ENCODE data around the gene CYTH1. TPM values are rescaled to one million over a fixed set of nuclear protein-coding genes. Genes with fewer than 3 reads are reported as not detected.

CYTH1 gene
- total RNA-seq, 1 experiment from 2014 or later: 9.7 TPM

DNA sequence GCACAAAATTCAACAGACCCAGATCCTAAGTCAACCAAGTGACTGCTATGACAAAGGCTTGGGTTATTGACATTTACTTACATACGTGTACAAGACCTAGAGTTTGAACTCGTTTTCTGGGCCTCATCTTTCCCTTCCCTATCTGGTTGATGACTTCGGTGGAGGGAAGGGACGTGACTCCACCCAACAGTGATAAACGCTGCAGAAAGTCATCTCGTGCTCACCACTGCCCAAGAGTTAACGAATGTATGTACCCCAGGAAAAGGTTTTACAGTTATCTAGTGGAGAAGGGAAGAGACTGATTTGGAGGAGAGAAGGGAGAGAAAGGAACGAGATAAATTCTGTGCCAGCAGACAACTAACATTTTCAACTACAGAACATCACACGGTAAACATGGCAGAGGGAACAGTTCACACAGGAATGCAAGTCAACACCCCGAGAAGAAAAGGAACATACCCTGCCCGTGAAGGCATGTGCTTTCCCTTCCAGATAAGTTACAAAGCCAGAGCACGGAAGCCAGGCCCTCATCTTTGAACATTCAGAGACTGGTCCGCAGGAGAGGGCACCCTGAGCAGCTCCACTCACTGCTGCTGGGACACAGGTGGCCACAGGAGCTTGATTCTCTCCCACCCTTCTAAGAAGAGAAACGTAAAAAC lies 13.9 kb upstream of the CYTH1 start:
- no peak overlapping the region for H4K91ac ChIP-seq (ENCODE audit: insufficient read length, low read depth, low read length)
- H3K4me1 Mint-ChIP-seq: peaks cover 4 to 6% of the 10 kb centered on the region in 2 experiments; a peak in 3 of 4 replicates
- H4K5ac ChIP-seq (ENCODE audit: insufficient read length, low read depth, low read length): no peak overlapping the region
- H3K56ac ChIP-seq (ENCODE audit: insufficient read length, low read depth, low read length): no peak overlapping the region
- no peak overlapping the region for H3K9ac ChIP-seq (ENCODE audit: extremely low read depth, insufficient read length, low read length)
- peaks cover 41 to 82% (median 74%) of the 10 kb centered on the region in 3 experiments for H3K36me3 Mint-ChIP-seq (ENCODE audit: insufficient read depth in 1 of 3, low read depth in 3 of 3)
- no peak overlapping the region for H3K18ac ChIP-seq (ENCODE audit: insufficient read length, low read depth, low read length)
- no peak overlapping the region for H3K4me2 ChIP-seq (ENCODE audit: insufficient read depth, insufficient read length, low read length)
- no peak overlapping the region for H2AFZ ChIP-seq (ENCODE audit: low read length)
- H3K23me2 ChIP-seq (ENCODE audit: insufficient read length, low read depth, low read length, poor library complexity, severe bottlenecking): no peaks in the 10 kb centered on the region
- H3K27ac Mint-ChIP-seq: 0 out of 7 replicates have a peak overlapping the region, but pooled peaks of 1 of the 3 experiments have one; percentile 76
- H3K27me3 Mint-ChIP-seq (ENCODE audit: low read depth): no peaks in the 10 kb centered on the region
- H2BK120ac ChIP-seq (ENCODE audit: low read depth, low read length, poor library complexity, severe bottlenecking): no peak overlapping the region
- H2BK20ac ChIP-seq (ENCODE audit: low read depth, low read length, poor library complexity, severe bottlenecking): no peak overlapping the region
- H3K4me1 ChIP-seq (ENCODE audit: insufficient read depth, low read length): no peaks in the 10 kb centered on the region
- no peak overlapping the region for H3K27ac ChIP-seq (ENCODE audit: insufficient read length, low read depth, low read length)
- no peaks in the 10 kb centered on the region for H3K79me1 ChIP-seq (ENCODE audit: insufficient read depth, low read depth, low read length, poor library complexity, severe bottlenecking)
- no peaks in the 10 kb centered on the region for H3K9me3 Mint-ChIP-seq
- TF ChIP-seq, protein P1, sequence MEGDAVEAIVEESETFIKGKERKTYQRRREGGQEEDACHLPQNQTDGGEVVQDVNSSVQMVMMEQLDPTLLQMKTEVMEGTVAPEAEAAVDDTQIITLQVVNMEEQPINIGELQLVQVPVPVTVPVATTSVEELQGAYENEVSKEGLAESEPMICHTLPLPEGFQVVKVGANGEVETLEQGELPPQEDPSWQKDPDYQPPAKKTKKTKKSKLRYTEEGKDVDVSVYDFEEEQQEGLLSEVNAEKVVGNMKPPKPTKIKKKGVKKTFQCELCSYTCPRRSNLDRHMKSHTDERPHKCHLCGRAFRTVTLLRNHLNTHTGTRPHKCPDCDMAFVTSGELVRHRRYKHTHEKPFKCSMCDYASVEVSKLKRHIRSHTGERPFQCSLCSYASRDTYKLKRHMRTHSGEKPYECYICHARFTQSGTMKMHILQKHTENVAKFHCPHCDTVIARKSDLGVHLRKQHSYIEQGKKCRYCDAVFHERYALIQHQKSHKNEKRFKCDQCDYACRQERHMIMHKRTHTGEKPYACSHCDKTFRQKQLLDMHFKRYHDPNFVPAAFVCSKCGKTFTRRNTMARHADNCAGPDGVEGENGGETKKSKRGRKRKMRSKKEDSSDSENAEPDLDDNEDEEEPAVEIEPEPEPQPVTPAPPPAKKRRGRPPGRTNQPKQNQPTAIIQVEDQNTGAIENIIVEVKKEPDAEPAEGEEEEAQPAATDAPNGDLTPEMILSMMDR (conservative IDR thresholded peaks at IDR 0.05): no peak
- no peak overlapping the region for H2BK15ac ChIP-seq (ENCODE audit: low read depth, low read length)
- WGBS (ENCODE audit: extremely low coverage, insufficient read length, low lambda C conversion rate): no CpG with 5 or more reads among the region's 14 CpGs
- no peaks in the 10 kb centered on the region for H3K9me3 ChIP-seq (ENCODE audit: control insufficient read depth, low read depth, low read length)
- no peak overlapping the region for H3K14ac ChIP-seq (ENCODE audit: insufficient read depth, low read length)
- DNase-seq: no peak
- no peaks in the 10 kb centered on the region for H3K79me2 ChIP-seq (ENCODE audit: insufficient read depth, low read length)
- H3T11ph ChIP-seq (ENCODE audit: low read length): no peak overlapping the region
- H2BK12ac ChIP-seq (ENCODE audit: insufficient read length, low read depth, low read length): no peak overlapping the region
- no peak overlapping the region for H2AK5ac ChIP-seq (ENCODE audit: insufficient read length, low read length)
- H3K23ac ChIP-seq (ENCODE audit: insufficient read length, low read depth, low read length): no peak overlapping the region
- H3K4me3 Mint-ChIP-seq: no peak overlapping the region; a peak in 1 of 5 replicates
- H3K27me3 ChIP-seq (ENCODE audit: insufficient read depth, low read length): no peaks in the 10 kb centered on the region
- H2BK5ac ChIP-seq (ENCODE audit: insufficient read length, low read length): no peak overlapping the region
- no peaks in the 10 kb centered on the region for H4K20me1 ChIP-seq (ENCODE audit: control insufficient read depth, insufficient read depth, insufficient read length)
- H4K8ac ChIP-seq (replicated peaks; ENCODE audit: insufficient read length, low read depth, low read length): no peak overlapping the region
- no peak overlapping the region for H3K4ac ChIP-seq (ENCODE audit: low read depth, low read length)
